Measurements from ENCODE around the gene ABCA2. TPM values are rescaled to one million over a fixed set of nuclear protein-coding genes. Genes with fewer than 3 reads are reported as not detected.

Gene ABCA2
- total RNA-seq, 2 experiments from 2014 or later = 11.8 to 16.2 TPM

- intact Hi-C loops (cut with micrococcal nuclease) = no loop called here
Measured at GRCh38 chr9:137021568-137021978, 6.5 kb downstream of the ABCA2 start.

GRCh38 chr9:137020771-137021567 is 7.1 kb downstream of the ABCA2 start:
- H3K27me3 Mint-ChIP-seq = no peaks in the 10 kb centered on the region
- CTCF ChIA-PET = interaction anchor here (1.1 to 2.4 kb wide), 2 partner anchors 8 to 14 kb away, joined by 3 to 17 read pairs; no protein-coding TSS in a partner anchor
- DNase-seq (no peak), ATAC-seq (no peak)
- no peaks in the 10 kb centered on the region for H3K4me1 Mint-ChIP-seq (ENCODE audit: low read depth)
- no peak overlapping the region for H3K27ac Mint-ChIP-seq
- H3K36me3 Mint-ChIP-seq (ENCODE audit: low read depth) = no peaks in the 10 kb centered on the region
- POLR2A ChIA-PET = interaction anchor here (1.2 kb wide), 1 partner anchor 220 kb away, joined by 4 read pairs; the partner anchor contains the start of gene TUBB4B
- intact Hi-C loops (cut with micrococcal nuclease) = no loop called here
- H3K9me3 Mint-ChIP-seq = no peaks in the 10 kb centered on the region
- no peak for TF ChIP-seq CTCF (IDR thresholded peaks at IDR 0.05)
- no peak overlapping the region for H3K4me3 Mint-ChIP-seq

More at GRCh38 chr9:137021568-137021978, 6.5 kb downstream of the ABCA2 start:
- Mint-ChIP-seq H3K4me1 (ENCODE audit: low read depth) (peaks cover 1% of the 10 kb centered on the region), H3K36me3 (ENCODE audit: low read depth) (no peaks in the 10 kb centered on the region), H3K27me3 (no peaks in the 10 kb centered on the region), H3K9me3 (no peaks in the 10 kb centered on the region), H3K27ac (no peak overlapping the region), H3K4me3 (no peak overlapping the region)
- DNase-seq (no peak), ATAC-seq (no peak)
- no peak for TF ChIP-seq CTCF (IDR thresholded peaks at IDR 0.05)
- ChIA-PET POLR2A (no interaction called here), CTCF (interaction anchor here (1.1 to 2.4 kb wide), 2 partner anchors 8 to 13 kb away, joined by 3 to 17 read pairs; no protein-coding TSS in a partner anchor)

GRCh38 chr9:137019891-137020683 is 8.0 kb downstream of the ABCA2 start:
- DNase-seq (no peak), ATAC-seq (no peak)
- intact Hi-C loops (cut with micrococcal nuclease) = no loop called here
- ChIA-PET POLR2A (interaction anchor here (0.9 to 1.2 kb wide), 2 partner anchors 186 to 221 kb away, joined by 3 to 4 read pairs; partner anchors contain the start of gene TUBB4B), CTCF (interaction anchor here (1.1 to 1.2 kb wide), 2 partner anchors 9 to 15 kb away, joined by 3 to 6 read pairs; no protein-coding TSS in a partner anchor)
- Mint-ChIP-seq H3K4me1 (ENCODE audit: low read depth) (no peaks in the 10 kb centered on the region), H3K4me3 (no peak overlapping the region), H3K27ac (no peak overlapping the region), H3K27me3 (no peaks in the 10 kb centered on the region), H3K9me3 (no peaks in the 10 kb centered on the region), H3K36me3 (ENCODE audit: low read depth) (no peaks in the 10 kb centered on the region)
- no peak for TF ChIP-seq CTCF (IDR thresholded peaks at IDR 0.05)

- DNase-seq = no peak
- no peak for TF ChIP-seq CTCF (IDR thresholded peaks at IDR 0.05)
- ChIA-PET CTCF (interaction anchor here (0.7 to 1.2 kb wide), 2 partner anchors 16 to 49 kb away, joined by 3 to 6 read pairs; no protein-coding TSS in a partner anchor), POLR2A (interaction anchor here (1.1 kb wide), 1 partner anchor 26 kb away, joined by 3 read pairs; no protein-coding TSS in a partner anchor)
- no peak for ATAC-seq
- intact Hi-C loops (cut with micrococcal nuclease) = no loop called here
- no peaks in the 10 kb centered on the region for H3K27me3 Mint-ChIP-seq
- no peak overlapping the region for H3K27ac Mint-ChIP-seq
- H3K36me3 Mint-ChIP-seq (ENCODE audit: low read depth) = no peaks in the 10 kb centered on the region
- H3K4me1 Mint-ChIP-seq (ENCODE audit: low read depth) = no peaks in the 10 kb centered on the region
- H3K4me3 Mint-ChIP-seq = no peak overlapping the region
- no peaks in the 10 kb centered on the region for H3K9me3 Mint-ChIP-seq
Measured at GRCh38 chr9:137018761-137019559, 9.1 kb downstream of the ABCA2 start.
